GM19468 (cell line): ENCODE measurements around the gene ELP5.
A peak's percentile ranks its signal among the peaks of the same experiment; 100 is the strongest.
"Not testable (repeated sequence)": the region's sequence is repeated elsewhere in the genome, so short reads cannot be mapped to it uniquely, and the experiment has no call there.

Experiments
- ATAC-seq: cut with Tn5 transposase; IDR thresholded peaks from one replicate; pipeline ENCODE4 v1.9.1; 2021; ENCODE audit warnings: mild to moderate bottlenecking, moderate library complexity, moderate number of reproducible peaks; ENCODE audit not compliant: unreplicated experiment; ENCODE audit errors: extremely low read depth

The ELP5 gene

DNA sequence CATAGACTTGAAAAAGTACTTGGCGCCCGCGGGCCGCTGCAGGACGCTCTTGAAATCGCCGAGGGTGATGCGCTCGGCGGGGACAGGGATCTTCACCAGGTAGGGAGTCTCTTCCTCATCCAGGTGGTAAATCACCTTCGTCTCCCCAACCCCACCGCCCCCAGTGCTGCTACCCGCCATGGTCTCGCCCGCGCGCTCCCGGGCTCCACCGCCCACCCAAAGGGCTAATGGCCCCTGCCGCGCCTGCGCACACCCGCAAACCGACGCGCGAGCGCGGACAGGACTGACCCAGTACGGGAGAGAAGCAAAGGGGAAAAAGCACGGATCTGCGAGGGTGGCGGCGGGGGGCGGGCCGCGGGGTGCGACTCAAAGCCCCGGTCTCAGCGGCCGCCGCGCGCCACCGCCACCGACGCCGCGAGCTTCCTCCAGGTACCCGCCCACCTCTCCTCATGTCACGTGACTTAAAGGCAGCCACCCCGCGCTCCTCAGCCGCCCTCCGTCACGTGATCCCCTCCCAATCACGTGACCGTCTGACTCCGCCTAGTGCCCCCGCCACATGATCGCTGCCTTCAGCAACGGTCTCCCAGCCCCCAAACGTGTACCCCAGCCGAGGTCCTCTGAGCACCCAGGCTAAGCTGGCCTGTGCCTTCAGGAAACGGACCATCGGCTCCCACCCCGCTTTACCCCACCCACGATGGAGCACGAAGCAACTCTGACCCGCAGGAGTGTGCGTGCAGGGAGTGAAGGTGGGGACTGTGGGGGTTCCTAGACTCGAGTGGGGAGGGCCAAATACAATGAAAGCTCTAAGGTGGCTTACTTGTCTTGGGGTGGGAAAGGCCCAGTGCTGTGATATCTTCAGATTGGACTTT is 17.7 kb upstream of the ELP5 start, which contains the start of gene DVL2:
Gene DVL2, minus strand, starts transcription at position 435 of the 869 bp plus-strand sequence. Its CDS starts 255 bp downstream, at position 180.
- peak; percentile 59 for ATAC-seq

DNA sequence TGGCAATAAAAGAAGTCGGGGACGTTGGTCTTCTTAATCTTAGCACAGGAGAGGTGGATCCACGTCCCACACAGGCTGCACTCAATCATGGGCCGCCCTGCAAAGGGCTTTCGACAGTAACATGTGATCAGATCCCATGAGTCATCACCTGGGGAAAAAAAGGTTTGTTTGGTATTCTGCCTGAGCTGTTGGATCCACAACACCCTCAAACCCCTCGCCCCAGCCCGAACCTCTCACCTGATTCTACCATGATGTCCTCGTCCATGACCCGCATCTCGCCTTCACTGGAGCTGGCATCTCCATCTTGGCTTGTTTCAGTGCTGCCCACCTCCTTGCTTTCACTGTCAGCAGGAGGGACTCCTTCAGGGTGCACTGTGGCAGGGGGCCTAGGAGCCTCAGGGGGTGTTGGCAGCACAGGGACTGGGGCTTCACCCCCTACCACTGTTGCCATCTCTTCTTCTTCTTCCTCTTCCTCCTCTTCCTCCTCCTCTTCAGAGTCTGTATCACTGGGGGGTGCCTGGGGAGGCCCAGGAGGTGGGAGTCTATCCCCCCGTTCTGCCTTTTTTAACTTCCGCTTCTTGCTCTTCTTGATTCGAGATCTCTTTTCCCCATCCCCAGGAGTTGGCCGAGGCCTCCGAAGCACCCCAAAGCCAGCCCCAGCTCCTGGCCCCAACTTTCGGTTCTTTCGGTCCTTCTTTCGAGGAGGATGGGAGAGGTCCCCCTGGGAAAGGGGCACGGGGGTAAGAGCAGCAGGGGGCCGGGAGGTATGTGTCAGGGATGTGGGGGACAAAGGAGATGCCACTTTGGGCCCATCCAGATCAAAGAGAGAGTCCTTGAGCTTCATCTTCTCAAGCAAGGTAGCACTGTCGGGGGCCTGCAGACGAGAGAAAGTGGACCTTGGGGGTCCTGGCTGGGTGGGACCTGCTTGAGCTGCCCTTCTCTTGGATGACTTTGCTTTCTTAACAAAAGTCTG is 16.0 kb upstream of the ELP5 start:
- ATAC-seq, result no peak

DNA sequence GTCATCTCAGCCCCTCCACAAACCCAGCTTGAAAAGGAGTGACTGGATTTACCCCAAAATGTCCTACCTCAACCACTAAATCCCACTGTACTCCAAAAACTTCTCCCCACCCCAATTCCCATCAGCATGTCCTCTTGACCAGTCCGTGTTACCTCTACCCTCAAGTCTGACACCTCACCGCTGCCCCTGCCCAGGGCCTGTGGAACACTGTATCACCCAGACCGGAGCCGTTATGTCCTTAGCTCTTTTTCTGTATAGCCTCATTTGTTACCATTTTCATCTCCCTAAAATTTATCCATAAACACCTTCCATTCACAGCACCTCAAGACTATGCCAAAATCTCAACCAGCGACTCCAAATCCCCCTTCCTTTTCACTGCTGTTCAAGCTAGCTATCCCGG is 15.2 kb upstream of the ELP5 start:
- ATAC-seq, result no peak

DNA sequence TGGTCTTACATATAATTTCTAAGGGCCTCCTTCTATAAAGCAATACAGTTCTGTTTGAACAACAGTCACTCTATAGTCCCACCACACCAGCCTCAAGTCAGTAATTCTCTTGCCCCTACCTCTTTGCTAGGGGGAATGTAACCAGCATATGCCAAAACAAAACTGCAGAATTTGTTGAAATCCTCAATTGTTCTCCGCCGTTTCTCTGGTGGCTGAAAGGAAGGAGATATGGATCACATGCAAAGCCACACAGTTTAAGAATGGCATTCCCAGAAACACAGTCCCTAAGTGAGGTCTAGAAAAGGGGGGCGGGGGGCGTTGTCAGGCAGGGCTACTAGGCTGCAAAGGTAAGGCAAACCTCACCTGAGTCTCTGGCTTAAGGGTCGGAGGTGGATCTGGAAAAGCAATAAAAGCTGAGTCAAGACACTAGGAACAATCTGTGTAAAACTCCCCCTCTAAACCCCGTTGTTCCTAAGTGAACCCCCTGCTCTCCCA is 14.7 kb upstream of the ELP5 start:
- no peak for ATAC-seq

DNA sequence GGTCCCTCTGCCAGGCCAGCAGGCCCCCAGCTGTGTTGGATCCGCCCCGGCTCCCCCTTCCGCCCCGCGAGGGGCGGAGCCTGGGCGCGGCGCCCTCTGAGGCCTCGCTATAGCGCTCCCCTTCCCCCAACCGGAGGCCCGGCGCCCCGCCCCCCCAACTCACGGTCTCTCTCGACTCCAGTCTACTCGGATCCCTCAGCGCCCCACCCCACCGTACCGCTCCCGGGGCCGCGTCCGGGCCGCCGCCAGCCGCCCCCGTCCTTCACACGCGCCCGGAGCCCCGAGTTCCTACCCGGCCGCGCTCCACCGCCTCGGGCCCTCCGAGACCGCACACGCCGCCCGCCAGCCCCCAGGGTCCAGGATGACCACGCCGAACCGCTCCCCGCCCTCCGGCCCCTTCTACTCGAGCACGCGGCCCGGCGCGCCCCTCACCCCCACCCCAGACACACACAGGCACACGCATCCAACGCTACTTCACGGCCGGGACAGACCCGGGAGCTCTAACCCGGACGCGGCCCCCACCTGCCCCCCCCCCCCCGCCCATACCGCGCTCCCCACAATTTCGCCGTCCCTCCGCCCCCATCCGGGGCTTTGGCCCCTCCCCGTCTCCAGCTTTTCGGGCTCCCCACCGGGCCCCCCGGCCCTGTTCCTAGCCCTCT is 14.1 kb upstream of the ELP5 start:
- no peak for ATAC-seq

DNA sequence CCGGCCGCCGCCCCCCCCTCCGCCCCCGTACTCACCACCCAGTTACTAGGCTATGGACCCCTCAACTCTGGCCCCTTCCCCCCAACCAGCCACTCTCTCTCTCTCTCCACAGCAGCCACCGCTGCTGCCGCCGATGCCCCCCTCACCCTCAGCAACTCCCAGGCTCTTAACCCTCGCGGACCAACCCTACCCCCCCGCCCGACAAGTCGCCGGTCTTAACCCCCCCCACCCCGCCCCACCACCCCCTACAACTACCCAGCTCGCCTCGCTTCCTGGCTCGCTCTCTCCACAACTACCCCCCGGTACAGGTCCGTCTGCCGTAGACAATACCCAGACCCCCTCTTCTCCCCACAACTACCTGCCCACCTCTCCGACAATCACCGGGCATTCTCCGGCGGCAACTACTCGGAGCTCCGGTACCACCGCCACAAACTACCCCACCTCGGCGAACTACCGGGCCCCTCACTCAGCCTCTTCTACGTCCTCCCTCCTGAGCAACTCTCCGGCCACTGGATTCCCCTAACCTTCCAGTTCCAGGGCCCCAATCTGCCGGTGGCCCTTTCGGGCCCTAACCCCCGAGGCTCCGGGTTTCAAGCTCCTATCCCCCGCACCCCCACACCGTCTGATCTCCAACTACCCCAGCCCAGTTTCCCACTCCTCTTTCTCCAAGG is 13.5 kb upstream of the ELP5 start:
- no peak for ATAC-seq

DNA sequence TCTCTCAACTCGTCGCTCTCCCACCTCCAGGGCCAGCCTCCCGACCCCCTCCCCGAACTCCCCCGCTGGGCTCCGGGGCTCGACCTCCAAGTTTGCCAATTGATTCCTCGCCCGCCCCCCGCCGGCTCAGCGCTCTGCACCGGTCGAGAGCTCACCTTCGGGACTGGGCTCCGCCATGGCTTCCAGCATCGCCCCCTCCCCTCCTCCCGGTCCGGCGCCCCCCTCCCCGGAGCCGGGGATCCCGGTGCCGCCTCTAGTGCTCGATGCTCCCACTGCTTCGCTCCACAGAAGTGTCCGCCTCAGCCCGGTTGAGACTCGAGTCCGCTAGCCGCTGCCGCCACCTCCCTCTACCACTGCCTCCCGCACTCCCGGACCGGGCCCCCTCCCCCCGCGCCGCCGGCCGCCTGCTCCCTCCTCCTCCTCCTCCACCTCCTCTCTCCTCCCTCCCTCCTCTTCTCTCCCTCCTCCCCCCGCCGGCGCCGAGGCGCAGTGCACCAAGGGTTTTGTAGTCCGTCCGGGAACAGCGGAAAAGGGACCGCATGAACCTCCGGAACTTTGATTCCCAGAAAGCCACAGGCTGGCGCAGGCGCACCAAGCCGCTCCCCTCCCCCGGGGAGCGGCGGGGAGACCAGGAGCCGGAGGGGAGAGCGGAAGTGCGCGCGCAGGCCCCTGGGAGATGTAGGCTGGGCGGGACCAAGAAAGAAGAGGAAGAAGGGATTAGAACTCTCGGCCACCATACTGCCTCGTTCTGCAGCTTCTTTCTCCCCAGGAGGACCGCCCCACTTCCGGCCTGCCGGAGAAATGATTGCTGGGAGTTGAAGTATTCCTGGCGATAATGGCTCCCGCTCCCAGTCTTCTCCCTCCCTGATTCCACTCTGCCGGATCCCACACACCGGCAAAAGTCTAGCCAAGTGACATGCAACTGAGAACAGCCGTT is 12.7 kb upstream of the ELP5 start, which contains the start of gene PHF23:
Gene PHF23, minus strand, starts transcription at position 367 of the 937 bp plus-strand sequence. Its CDS starts 178 bp downstream, at position 189.
- ATAC-seq, result peak; percentile 54

DNA sequence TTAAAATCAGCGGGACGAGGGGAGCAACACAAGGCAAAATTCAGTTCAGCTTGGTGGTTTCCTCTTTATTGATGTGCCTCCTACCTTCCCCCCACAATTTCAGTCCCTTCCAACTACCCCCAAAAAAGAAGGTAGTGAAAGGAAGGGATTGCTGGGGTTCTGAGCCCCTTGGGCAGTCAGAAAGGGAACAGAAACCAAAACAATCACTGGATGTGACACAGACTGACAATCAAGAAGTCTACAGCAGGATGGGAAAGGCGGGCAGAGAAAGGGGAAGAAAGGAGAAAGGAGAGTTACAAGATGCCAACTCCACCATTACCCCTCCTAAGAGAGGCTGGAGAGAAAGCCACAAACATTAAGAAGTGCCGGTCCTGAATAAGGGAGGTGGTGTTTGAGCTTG is 11.6 kb upstream of the ELP5 start:
- no peak for ATAC-seq

DNA sequence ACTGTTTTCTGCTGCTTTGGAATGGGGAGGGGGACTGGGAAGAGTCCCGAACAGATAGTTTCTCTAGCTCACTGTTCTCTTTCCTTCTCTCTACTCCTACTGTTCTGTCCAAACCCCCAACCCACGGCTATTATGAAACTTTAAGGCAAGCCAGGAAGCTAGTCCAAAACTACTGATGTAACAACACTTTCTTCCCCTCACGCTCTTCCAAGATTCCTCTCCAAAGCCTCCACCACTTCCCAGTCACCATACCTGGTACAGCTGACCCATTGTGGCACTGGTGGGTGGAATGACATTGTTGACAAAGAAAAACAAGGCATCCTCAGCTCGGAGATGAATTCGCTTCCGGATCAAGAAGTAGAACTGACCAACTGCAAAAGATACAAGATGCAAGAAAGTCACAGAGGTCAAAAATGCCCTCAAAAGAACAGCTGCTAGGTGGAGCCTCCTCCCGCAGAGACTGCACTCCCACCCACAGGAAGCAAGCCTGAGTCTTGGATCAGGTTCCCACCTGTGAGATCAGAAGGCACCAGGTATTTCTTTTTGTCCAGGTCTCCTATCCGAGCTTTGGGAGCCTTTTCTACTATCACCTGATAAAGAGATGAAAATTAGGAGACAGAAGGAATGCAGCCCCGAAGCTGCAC is 10.8 kb upstream of the ELP5 start:
- no peak for ATAC-seq

DNA sequence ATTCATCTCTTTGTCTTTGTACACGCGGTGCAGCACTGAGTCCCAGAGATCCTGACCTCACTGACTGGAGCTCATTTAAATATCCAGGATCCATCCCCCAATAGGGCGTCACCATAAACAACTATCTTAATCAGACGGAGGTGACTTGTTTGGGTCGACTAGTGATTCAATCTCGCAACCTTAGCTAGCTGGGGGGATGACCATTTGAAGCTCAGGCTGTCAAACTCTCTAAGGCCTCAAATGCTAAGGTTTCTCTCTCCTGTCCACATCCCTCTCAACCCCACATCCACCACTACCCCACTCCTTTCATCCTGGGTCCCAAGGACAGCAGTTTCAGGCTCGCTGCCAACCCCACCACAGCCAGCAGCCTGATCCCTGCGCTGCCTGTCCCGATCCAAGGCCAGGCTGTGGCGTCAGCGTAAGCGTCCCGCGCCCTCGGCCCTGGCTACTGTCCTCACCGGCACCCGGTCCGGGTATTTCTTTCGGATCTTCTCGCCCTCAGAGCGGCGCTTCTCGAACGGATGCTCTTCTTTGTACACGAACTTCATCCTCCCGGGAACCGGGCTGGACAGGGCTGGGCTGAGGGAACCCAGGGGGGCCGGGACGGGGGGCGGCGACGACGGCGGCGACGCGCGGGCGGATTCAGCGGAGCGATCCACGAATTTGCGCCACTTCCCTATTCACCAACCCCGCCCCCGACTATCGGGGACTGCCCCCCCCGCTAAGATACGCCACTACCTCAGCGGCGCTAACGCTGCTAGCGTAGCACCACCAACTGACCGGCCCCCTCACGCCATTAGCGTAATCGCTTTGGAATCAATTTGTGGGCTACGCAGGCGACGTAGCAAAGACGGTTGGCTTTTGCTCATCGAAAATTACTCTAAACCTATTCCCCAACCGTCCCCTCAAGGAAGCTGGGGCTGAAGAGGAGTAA is 10.0 kb upstream of the ELP5 start, which contains the start of gene GABARAP:
Gene GABARAP, minus strand, starts transcription at position 667 of the 934 bp plus-strand sequence. Its CDS starts 119 bp downstream, at position 548.
- ATAC-seq, result no peak

DNA sequence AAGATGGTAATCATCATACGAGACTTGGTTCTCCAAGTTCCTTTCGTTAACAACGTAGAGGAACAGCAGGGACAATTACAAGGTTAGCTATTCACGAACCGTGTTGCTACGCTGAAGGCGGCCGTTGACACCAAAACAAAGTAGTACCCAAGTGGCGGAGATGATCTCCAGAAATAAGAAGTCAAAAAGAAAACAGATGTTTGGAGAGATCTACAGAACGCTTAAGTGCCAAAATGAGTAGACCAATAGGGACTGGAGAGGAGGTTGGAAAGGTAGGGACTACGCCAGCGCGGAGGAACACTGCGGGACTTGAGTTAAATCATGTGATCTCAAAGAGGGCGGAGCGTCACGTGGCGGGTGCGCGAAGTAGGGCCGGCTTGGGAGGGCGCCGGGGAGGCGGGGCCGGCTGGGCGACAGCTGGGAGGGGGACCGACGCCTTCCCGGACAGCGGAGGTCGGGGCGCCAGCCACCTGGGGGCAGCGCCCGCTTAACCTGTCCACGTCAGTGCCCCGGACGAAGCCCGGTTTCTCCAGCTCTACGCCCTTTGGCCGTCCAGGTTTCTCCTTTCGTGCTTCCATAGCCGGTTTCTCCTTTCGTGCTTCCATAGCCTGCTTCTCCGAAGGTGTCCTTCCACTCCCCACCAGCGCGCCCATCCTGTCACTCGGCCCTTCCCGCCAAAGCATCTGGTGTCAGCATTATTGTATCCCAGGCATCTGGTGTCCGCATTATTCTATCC is 9.1 kb upstream of the ELP5 start:
- ATAC-seq, result peak; percentile 17

DNA sequence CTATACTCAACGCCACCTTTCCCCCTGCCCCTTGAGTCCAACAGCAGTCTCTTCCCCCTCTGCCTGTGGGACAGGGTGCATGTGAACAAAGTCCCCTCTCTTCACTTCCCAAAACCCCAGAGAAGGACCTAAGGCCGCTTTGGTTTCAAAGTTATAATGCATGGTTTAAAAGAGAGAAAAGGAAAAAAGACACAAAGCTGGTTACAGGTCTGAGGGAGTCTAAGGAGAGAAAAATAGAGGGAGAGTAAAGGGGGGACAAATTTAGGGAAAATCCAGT is 8.6 kb upstream of the ELP5 start:
- no peak for ATAC-seq

DNA sequence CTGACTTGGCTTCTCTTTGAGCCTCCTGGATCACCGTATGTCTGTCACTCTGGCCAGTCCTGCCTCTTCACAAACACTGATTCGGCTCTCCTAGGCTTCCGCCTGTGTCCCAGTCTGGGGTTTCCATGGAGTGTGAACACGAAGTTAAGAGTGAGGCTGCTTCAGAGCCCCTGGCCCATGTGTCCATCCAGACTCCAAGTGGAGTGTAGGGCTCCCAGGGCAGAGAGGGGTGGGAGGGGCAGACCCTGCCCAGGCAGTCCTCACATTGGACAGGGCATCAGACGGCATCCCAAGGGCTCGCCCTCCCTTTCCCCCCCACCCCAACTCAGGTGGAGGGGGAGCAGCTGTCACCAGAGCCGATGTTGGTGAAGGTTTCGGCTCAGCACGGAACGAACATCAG is 8.2 kb upstream of the ELP5 start:
- not testable (repeated sequence) for ATAC-seq

DNA sequence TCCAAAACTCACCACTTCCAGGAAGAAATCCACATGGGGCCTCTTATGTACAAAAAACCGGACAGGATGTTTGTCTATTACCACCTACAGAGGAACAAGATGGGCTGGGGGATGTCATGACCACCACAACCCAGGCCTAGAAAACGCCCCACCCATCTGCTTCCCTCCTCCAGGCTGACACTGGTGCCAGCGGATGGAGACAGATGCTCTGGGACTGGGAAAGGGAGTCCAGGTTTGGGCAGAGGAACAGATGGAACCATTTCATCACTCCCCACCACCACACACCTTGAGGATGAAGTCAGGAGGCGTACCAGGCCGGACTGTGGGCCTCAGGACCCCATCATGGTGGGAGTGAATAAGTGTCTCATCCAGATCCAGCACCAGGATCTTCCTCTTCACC is 5.2 kb upstream of the ELP5 start:
- ATAC-seq, result no peak

DNA sequence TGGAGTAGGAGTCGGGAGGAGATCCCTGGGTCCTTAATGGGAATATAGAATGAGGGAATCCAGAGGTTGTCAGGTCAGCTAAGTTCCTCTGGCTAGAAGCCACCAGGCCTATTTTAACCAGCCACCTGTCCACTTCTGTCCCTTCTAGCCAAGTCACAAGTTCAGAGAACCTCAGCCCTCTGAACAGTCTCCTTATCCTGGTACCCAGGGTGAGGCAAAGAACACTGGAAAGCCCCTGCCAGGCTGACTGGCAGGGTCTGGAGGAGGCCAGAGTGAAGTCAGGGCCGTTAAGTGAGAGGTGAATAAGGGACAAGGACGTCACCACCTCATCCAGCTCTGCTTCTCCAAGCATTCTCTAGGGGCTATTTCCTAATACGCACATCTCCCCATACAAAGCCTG is 3.2 kb upstream of the ELP5 start:
- ATAC-seq, result no peak

DNA sequence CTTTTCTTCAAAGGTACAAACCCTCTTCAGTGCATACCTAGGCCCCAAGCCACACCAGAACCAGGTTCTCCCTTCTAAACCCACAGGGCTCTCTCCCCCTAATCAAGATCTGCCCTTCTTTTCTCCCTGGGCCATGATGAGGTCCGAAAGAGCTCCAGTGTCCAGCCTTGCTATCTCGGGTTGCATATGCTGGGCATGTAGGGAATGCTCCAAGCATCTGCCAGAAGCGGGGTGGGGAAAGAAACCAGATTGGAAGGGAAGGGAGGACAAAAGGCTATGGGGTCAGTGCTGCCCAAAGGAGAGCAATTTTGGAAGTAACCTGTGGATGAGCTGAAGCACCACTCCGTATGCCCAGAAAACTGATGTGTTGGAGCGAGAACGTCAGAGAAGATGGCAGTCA is 2.8 kb upstream of the ELP5 start:
- ATAC-seq, result no peak
